Hematopoietic multipotent progenitor cell treated with erythropoietin and hydrocortisone succinate and interleukin-3 and kit ligand, for 6 days (in vitro differentiated cells): ENCODE data around the gene CSF3.
A peak's percentile ranks its signal among the peaks of the same experiment; 100 is the strongest.

Experiments
- DNase-seq: peaks from one replicate; pipeline ENCODE4 v3.0.0-alpha.2; 2015

CSF3 gene

GRCh38 chr17:40063187-40063771, 48.0 kb downstream of the CSF3 start:
- peak; percentile 74 for DNase-seq

DNA sequence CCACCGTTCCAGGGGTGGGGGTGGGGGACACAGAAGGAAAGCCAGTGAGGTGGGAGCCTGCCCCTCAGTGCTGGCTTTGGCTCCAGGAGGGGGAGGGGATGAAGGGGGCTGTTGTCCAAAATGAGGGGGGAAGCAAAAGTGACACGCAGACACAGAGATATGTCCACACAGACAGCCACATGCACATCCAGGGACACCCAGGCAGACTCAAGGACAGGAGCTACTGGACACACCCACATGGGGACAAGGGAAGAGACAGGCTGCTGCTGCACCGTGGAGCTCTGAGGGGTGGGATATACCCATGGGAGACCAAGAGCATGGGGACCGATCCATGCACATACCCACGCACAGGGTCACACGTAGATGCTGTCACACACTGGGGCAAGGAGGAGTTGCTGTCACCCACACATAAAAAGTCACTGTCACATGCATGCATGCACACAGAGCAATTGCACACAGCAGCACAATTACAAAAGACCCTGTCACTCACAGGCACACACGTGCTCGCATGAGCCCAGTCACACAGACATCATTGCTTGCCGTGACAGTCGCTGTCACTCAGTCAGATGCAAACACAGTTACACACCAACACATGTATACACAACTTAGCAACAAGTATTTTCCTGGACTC, 48.8 kb downstream of the CSF3 start:
- DNase-seq = peak; percentile 44

DNA sequence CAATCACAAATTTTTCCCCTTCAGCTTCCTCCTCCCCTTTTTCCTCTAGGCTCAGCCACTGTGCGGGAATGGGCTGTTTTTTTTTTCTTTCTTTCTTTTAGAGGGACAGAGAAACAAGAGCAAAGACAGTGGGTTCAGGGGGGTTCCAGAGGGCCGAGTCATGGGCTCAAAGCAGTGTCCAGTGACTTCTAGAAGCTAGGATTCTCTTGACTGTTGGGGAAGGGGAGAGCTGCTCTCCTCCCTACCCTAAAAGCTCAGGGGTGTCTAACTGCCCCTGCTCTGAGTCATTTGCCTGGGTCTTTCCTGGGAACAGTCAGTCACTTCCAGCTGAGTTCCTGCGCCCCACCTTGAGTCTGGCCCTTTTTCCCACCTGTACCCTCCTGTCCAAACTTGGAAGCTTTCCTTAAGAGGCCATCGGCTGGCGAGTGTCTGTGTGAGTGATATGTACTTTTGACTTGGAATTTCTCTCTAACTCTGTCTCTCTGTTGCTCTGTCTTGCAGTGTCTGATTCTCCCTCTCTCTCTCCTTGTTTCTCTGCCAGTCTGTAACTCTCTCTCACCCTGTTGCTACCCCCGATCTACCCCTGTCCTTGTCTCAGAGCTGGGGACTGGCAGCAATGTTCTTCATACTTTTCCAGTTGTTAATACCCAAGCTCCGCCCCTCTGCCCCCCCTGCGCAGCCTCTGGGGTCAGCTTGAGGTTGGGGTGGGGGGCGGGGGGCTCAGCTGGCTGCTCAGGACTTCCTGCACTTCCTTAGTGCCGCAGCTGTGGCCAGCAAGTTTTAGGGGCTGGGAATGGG, 49.9 kb downstream of the CSF3 start:
- peak; percentile 33 for DNase-seq

DNA sequence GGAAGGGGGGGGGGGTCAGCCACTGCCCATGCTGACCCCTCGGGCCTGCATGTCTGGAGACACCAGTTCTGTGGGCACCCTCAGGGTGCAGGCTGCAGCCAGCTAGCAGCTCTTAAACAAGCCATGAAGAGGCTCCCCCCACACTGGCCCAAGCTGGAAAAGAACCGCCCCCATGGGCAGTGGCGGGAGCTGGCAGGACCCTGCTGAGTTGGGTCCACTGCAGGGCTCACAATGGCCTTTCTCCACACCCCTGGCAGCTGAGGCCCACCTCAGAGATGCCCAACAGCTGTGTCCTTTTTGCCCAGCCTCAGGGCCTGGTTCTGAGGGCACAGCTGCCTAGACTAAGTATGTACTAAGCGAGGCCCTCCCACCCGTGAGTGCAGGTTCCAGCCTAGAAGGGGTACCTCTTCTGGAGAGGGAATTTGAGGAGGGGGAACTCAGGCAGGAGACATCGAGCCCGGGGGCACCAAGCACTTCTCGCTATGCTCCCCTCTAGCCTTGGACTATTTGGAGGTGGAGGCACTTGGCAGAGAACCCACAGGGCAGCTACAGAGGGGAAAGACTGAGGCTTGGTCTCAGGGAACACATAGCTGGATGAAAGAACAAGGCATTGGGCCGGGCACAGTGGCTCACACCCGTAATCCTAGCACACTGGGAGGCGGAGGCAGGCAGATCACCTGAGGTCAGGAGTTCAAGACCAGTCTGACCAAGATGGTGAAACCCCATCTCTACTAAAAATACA, 50.7 kb downstream of the CSF3 start:
- DNase-seq = no peak
